Endothelial cell of umbilical vein (primary cell): ENCODE measurements around the gene GFPT1. TPM values are rescaled to one million over a fixed set of nuclear protein-coding genes. Genes with fewer than 3 reads are reported as not detected.

Experiments used
- Bru-seq: library from RNA; stranded (reverse); fragments of 400-500 nt; gene quantifications from one replicate; lab custom pipeline; 2021; lab: Mats Ljungman, UMichigan
- BruChase-seq, 2 experiments: library from RNA; stranded (reverse); fragments of 400-500 nt; gene quantifications; one replicate each; lab custom pipeline; 2021; lab: Mats Ljungman, UMichigan
- BruUV-seq: library from RNA; stranded (reverse); fragments of 400-500 nt; replicated peaks from 2 replicates; lab custom pipeline; 2021; lab: Mats Ljungman, UMichigan
- CTCF ChIA-PET: fragments of 300-600, 350-600 bp; sonication (Branson Sonifier 250); formaldehyde crosslinking; loops from one replicate; lab custom pipeline; 2021; ENCODE audit warnings: antibody characterized with exemption, inconsistent platforms; lab: Charles Lee
- POLR2A ChIA-PET: fragments of 300-600, 350-600 bp; sonication (Branson Sonifier 250); formaldehyde crosslinking; loops from one replicate; lab custom pipeline; 2021; ENCODE audit warnings: antibody characterized with exemption, inconsistent platforms; lab: Charles Lee
- DNase-seq: peaks from one replicate; pipeline ENCODE4 v3.0.0-alpha.2; 2011; ENCODE audit warnings: low read depth, low spot score
- FAIRE-seq: peaks from 2 replicates; lab custom pipeline; 2011; peaks lifted over from hg19 to GRCh38; lab: Jason Lieb, UNC
- H2AFZ ChIP-seq: 2 replicates; pipeline ENCODE4 v1.6.0; 2012; ENCODE audit warnings: low read depth, low read length, control low read depth, inconsistent platforms
- H3K27ac ChIP-seq: 2 replicates; pipeline ENCODE4 v1.5.1; 2011; ENCODE audit warnings: low read depth, mild to moderate bottlenecking, control low read depth, low read length, moderate library complexity; ENCODE audit not compliant: insufficient read depth
- H3K27me3 ChIP-seq, 2 experiments: 2 replicates each; pipeline versions ENCODE4 v1.6.0 to v1.6.1; 2011; ENCODE audit warnings: low read length in 2 of 2, mixed read lengths in 1 of 2; ENCODE audit not compliant: control insufficient read depth in 2 of 2, insufficient read depth in 2 of 2
- H3K36me3 ChIP-seq, 2 experiments: 2 replicates in 1 of 2; 3 replicates in 1 of 2; pipeline ENCODE4 v1.5.1; 2011; ENCODE audit warnings: low read length in 2 of 2, mild to moderate bottlenecking in 1 of 2, moderate library complexity in 1 of 2; ENCODE audit not compliant: control insufficient read depth in 2 of 2, insufficient read depth in 2 of 2; ENCODE audit errors: extremely low read depth in 1 of 2
- H3K4me1 ChIP-seq: 3 replicates; pipeline ENCODE4 v1.5.1; 2011; ENCODE audit warnings: mild to moderate bottlenecking, low read length; ENCODE audit not compliant: control insufficient read depth, insufficient read depth; ENCODE audit errors: extremely low read depth
- H3K4me2 ChIP-seq: 2 replicates; pipeline ENCODE4 v1.6.1; 2011; ENCODE audit warnings: low read length, control low read depth, mixed read lengths; ENCODE audit not compliant: insufficient read depth
- H3K4me3 ChIP-seq, 3 experiments: fragments of 200-600 bp in 1 of 3; sonication (generic), shearing (Covaris generic) in 1 of 3; replicated peaks in 1 of 3; 2 replicates each; pipeline ENCODE4 v1.5.1; 2011 to 2016; ENCODE audit warnings: control low read depth in 3 of 3, low read length in 3 of 3, mild to moderate bottlenecking in 2 of 3, inconsistent platforms in 1 of 3, low read depth in 1 of 3, moderate library complexity in 1 of 3; ENCODE audit not compliant: insufficient read depth in 1 of 3
- H3K79me2 ChIP-seq: 2 replicates; pipeline ENCODE4 v1.6.0; 2012; ENCODE audit warnings: low read length, inconsistent platforms; ENCODE audit not compliant: control insufficient read depth, insufficient read depth
- H3K9ac ChIP-seq: replicated peaks from 2 replicates; pipeline ENCODE3; 2011; ENCODE audit warnings: low read length, control low read depth; ENCODE audit not compliant: insufficient read depth; ENCODE audit errors: extremely low read depth
- H3K9me1 ChIP-seq: replicated peaks from 3 replicates; pipeline ENCODE4 v1.6.0; 2011; ENCODE audit warnings: mild to moderate bottlenecking, low read length; ENCODE audit not compliant: control insufficient read depth, insufficient read depth; ENCODE audit errors: extremely low read depth
- H3K9me3 ChIP-seq: replicated peaks from 2 replicates; pipeline ENCODE4 v1.5.1; 2012; ENCODE audit warnings: low read length, inconsistent platforms; ENCODE audit not compliant: control insufficient read depth, insufficient read depth
- H4K20me1 ChIP-seq: replicated peaks from 2 replicates; pipeline ENCODE3; 2011; ENCODE audit warnings: mild to moderate bottlenecking, low read length; ENCODE audit not compliant: control insufficient read depth, insufficient read depth; ENCODE audit errors: extremely low read depth
- EZH2 ChIP-seq: IDR thresholded peaks from 2 replicates; pipeline ENCODE4 v1.6.1; 2012; ENCODE audit warnings: borderline replicate concordance, low read depth, mild to moderate bottlenecking, moderate library complexity, low read length, inconsistent platforms; ENCODE audit not compliant: severe bottlenecking
- GATA2 ChIP-seq: IDR thresholded peaks from 2 replicates; pipeline ENCODE4 v1.7.0; 2011; ENCODE audit warnings: low read depth, mild to moderate bottlenecking, moderate library complexity, mixed read lengths, low read length; ENCODE audit not compliant: insufficient read length, insufficient read depth
- MAX ChIP-seq: IDR thresholded peaks from 2 replicates; pipeline ENCODE4 v1.6.1; 2011; ENCODE audit not compliant: insufficient read depth, insufficient read length
- POLR2A ChIP-seq: IDR thresholded peaks from 2 replicates; pipeline ENCODE4 v1.6.1; 2012; ENCODE audit warnings: low read depth, mild to moderate bottlenecking, control low read depth, low read length
- POLR2AphosphoS5 ChIP-seq: IDR thresholded peaks from 2 replicates; pipeline ENCODE4 v1.6.1; 2012; ENCODE audit warnings: low read depth, mild to moderate bottlenecking, control low read depth, low read length, moderate library complexity; ENCODE audit not compliant: insufficient read depth
- dilution Hi-C: fragments of 300-500 bp; cut with MboI; formaldehyde crosslinking; loops from one replicate; pipeline ENCODE4 v1.15.0; 2019; ENCODE audit warnings: low sequenced_read_pairs; ENCODE audit not compliant: extremely low pct_ligation_motif_present
- intact Hi-C: fragments of 100-400 bp; cut with micrococcal nuclease; formaldehyde crosslinking; loops from one replicate; pipeline ENCODE4 v1.10.0; 2022
- long read RNA-seq: library from polyadenylated mRNA; stranded (forward); transcript quantifications from one replicate; pipeline ENCODE4 v2.0.0, GENCODE V29; 2021
- polyA minus RNA-seq, 3 experiments: library from RNA; depleted of rRNA, polyadenylated mRNA; stranded (reverse); fragments of >200 nt; gene quantifications; 1 replicate in 1 of 3; 2 replicates in 2 of 3; pipeline ENCODE4 v1.2.3, GENCODE V29; 2011
- polyA plus RNA-seq, 4 experiments: library from polyadenylated mRNA; depleted of rRNA in 3 of 4; stranded (reverse) in 3 of 4; unstranded in 1 of 4; fragments of >200 nt; gene quantifications; 2 replicates each; pipeline versions ENCODE4 v1.2.1 to v1.2.3, GENCODE V29; 2011 to 2012; ENCODE audit warnings: missing spikeins in 1 of 4
- total RNA-seq: library from RNA; stranded (reverse); gene quantifications from 2 replicates; pipeline ENCODE4 v1.2.3, GENCODE V29; 2021

GFPT1 gene
- total RNA-seq (38.7 and 45.1 TPM in 2 replicates), polyA plus RNA-seq (5.7 and 8.8 TPM in 2 replicates), polyA minus RNA-seq (21.2 and 21.3 TPM in 2 replicates), Bru-seq, nascent RNA (percentile 89 among the genes with signal in this experiment), BruChase-seq, experiment 1, labeled RNA remaining after a 6-hour chase (percentile 93 among the genes with signal in this experiment), BruChase-seq, experiment 2, labeled RNA remaining after a 2-hour chase (percentile 92 among the genes with signal in this experiment)
- polyA plus RNA-seq (2011; cell fraction: cytosol; rRNA removed): 7.8 and 9.7 TPM in 2 replicates
- 10.7 and 13.5 TPM in 2 replicates for polyA plus RNA-seq (2011; cell fraction: nucleus; rRNA removed)
- polyA plus RNA-seq (2012): 28.5 and 31.6 TPM in 2 replicates
- polyA minus RNA-seq (2011; cell fraction: cytosol; rRNA and poly(A)+ RNA removed): 34.8 TPM
- 13.5 and 18.9 TPM in 2 replicates for polyA minus RNA-seq (2011; cell fraction: nucleus; rRNA and poly(A)+ RNA removed)
- long read RNA-seq, full-length matches to known transcripts: 132 of 158 reads
- long read RNA-seq, partial matches to known transcripts: 10 of 158 reads
- long read RNA-seq, other reads (novel, unspliced or antisense): 16 of 158 reads

DNA sequence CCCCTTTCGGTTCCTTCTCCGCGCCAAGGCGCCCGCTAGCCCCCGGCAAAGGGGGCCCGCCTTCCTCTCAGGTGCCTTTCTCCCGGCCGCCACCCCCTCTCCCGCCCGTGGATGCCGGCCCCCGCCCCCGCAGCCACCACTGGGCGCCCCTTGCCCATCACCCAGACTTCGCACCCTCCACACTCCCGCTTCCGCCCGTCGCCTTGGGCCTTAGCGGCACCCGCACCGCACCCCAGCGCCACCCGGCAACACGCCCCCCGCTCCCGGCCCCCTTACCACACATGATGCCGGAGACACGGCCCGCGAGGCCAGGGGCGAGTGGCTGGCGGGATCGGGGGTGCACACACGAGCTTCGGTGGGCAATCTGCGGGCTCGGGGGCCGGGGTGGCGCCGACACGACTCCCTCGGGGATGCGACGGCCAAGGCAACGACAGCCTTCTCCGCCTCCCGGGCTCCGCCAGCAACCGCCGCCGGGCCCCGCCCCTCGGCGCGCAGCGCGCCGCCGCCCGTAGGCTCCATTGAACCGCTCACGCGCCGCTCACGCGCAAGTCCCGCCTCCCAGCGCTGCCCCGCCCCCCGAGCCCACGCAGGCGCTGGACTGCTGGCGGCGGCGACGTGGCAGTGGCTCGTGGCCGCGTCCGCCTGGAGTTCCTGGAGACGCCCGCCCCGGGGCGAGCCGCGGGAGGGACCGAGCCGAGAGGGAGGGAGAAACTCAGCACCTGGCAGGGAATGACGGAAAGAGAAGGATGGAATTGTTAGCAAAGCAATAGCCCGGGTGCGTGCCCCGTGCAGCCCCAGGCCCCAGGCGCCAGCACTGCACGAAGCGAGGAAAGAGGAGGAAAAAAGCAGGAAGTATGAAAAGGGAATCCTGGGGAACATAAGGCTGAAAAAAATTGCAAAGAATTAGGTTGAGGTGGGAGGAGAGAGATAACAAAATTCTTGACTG, at the start of gene GFPT1:
Gene GFPT1, minus strand, starts transcription at position 439 of the 946 bp plus-strand sequence. Its CDS starts 156 bp downstream, at position 283.
- H3K4me1 ChIP-seq: peaks cover 15% of the 10 kb centered on the region
- TF ChIP-seq POLR2A (peak; percentile 52), MAX (no peak), POLR2AphosphoS5 (no peak), EZH2 (no peak), GATA2 (no peak)
- FAIRE-seq: no peak
- dilution Hi-C loops: no loop called here
- CTCF ChIA-PET: interaction anchor here (1.1 to 3.1 kb wide), 2 partner anchors 12 to 50 kb away, joined by 4 to 31 read pairs; partner anchors contain the start of gene NFU1
- H3K36me3 ChIP-seq: no peaks in the 10 kb centered on the region
- H3K4me3 ChIP-seq: peak within 1 kb of the TSS; percentile 86 to 99 (median 94)
- peak; percentile 97 for DNase-seq
- no peaks in the 10 kb centered on the region for H3K27me3 ChIP-seq
- peak within 1 kb of the TSS; percentile 86 for H3K9ac ChIP-seq
- peak within 1 kb of the TSS; percentile 98 for H3K4me2 ChIP-seq
- no peaks in the 10 kb centered on the region for H3K9me3 ChIP-seq
- H3K27ac ChIP-seq: peak within 1 kb of the TSS; percentile 44
- POLR2A ChIA-PET: no interaction called here
- peak within 1 kb of the TSS; percentile 84 for H2AFZ ChIP-seq
- peaks cover 47% of the 10 kb centered on the region for H3K79me2 ChIP-seq
- H4K20me1 ChIP-seq: peaks cover 5% of the 10 kb centered on the region
- H3K9me1 ChIP-seq: no peaks in the 10 kb centered on the region
- BruUV-seq: no TSS peak
- intact Hi-C loops: loop anchor here (2.0 kb wide), 1 partner anchor 50 kb away; the partner anchor contains the start of gene NFU1
